Fibroblast of lung (primary cell): ENCODE data around the gene SNHG17.
"Not testable (repeated sequence)": the region's sequence is repeated elsewhere in the genome, so short reads cannot be mapped to it uniquely, and the experiment has no call there.

Experiments used
- CTCF ChIP-seq, 2 donors: IDR thresholded peaks in 1 of 2; conservative IDR thresholded peaks in 1 of 2; 1 replicate in 1 of 2; 2 replicates in 1 of 2; pipeline ENCODE4 v1.5.1; 2011 to 2012; ENCODE audit warnings: low read length in 2 of 2, control low read depth in 1 of 2, inconsistent platforms in 1 of 2, low read depth in 1 of 2, mild to moderate bottlenecking in 1 of 2
- EZH2 ChIP-seq: IDR thresholded peaks from 2 replicates; pipeline ENCODE4 v1.5.1; 2012; ENCODE audit warnings: low read length, control low read depth, mild to moderate bottlenecking; ENCODE audit errors: missing control alignments

GRCh38 chr20:38460631-38461030, 25.5 kb upstream of the SNHG17 start:
- not testable (repeated sequence) for TF ChIP-seq CTCF (conservative IDR thresholded peaks at IDR 0.05 in 1 of 2, IDR thresholded peaks at IDR 0.05 in 1 of 2; ENCODE audit: low read depth in 1 of 2, low read length in 2 of 2); EZH2
